Kidney (tissue), 14 donors: ENCODE results near the gene NUCB1. TPM values are rescaled to one million over a fixed set of nuclear protein-coding genes. Genes with fewer than 3 reads are reported as not detected.
"Not testable (repeated sequence)": the region's sequence is repeated elsewhere in the genome, so short reads cannot be mapped to it uniquely, and the experiment has no call there.

ENCODE experiments used
- DNase-seq, 5 donors: peaks; one replicate each; pipeline ENCODE4 v3.0.0-alpha.2; 2013 to 2020
- FAIRE-seq: peaks from 2 replicates; lab custom pipeline; 2012; peaks lifted over from hg19 to GRCh38; lab: Jason Lieb, UNC
- H3K27ac ChIP-seq, 2 donors: one replicate each; pipeline ENCODE4 v1.7.0; 2013; ENCODE audit warnings: low read depth in 2 of 2, low read length in 2 of 2, inconsistent platforms in 1 of 2
- H3K27me3 ChIP-seq: one replicate; pipeline ENCODE4 v1.7.1; 2013; ENCODE audit warnings: low read length, inconsistent platforms; ENCODE audit not compliant: control insufficient read depth, insufficient read depth
- H3K36me3 ChIP-seq, 3 donors: one replicate each; pipeline versions ENCODE4 v1.7.0 to v1.7.1; 2013; ENCODE audit warnings: low read length in 3 of 3, control low read depth in 1 of 3, inconsistent platforms in 1 of 3; ENCODE audit not compliant: insufficient read depth in 3 of 3, control insufficient read depth in 2 of 3
- H3K4me1 ChIP-seq, 3 donors: one replicate each; pipeline versions ENCODE4 v1.7.0 to v1.7.1; 2013; ENCODE audit warnings: low read length in 3 of 3, inconsistent platforms in 1 of 3, low read depth in 1 of 3; ENCODE audit not compliant: control insufficient read depth in 2 of 3, insufficient read depth in 2 of 3
- H3K4me3 ChIP-seq, 3 donors: one replicate each; pipeline versions ENCODE4 v1.7.0 to v1.8.1; 2013; ENCODE audit warnings: low read length in 3 of 3, control low read depth in 1 of 3, inconsistent platforms in 1 of 3
- H3K9ac ChIP-seq, 3 donors: one replicate each; pipeline versions ENCODE4 v1.7.0 to v1.7.1; 2013; ENCODE audit warnings: low read length in 3 of 3, control low read depth in 1 of 3, inconsistent platforms in 1 of 3
- H3K9me3 ChIP-seq, 3 donors: one replicate each; pipeline versions ENCODE4 v1.7.0 to v1.7.1; 2013; ENCODE audit warnings: low read length in 3 of 3, control low read depth in 1 of 3, inconsistent platforms in 1 of 3; ENCODE audit not compliant: control insufficient read depth in 2 of 3, insufficient read depth in 1 of 3
- CTCF ChIP-seq: IDR thresholded peaks from 3 replicates; pipeline ENCODE4 v1.5.1; 2012; ENCODE audit warnings: mild to moderate bottlenecking, moderate library complexity, borderline replicate concordance; ENCODE audit not compliant: insufficient read depth; ENCODE audit errors: extremely low read depth
- intact Hi-C: fragments of 100-400 bp; cut with DNase I; formaldehyde crosslinking; loops from one replicate; pipeline ENCODE4 v1.11.1; 2022
- polyA plus RNA-seq: library from polyadenylated mRNA; stranded (reverse); fragments of 350-450 nt; fragmentation: Illumina TruSeq; extraction: RNeasy Lipid Tissue Mini Kit (QIAGEN cat#74804); gene quantifications from one replicate; pipeline ENCODE4 v1.2.3, GENCODE V29; 2014; ENCODE audit warnings: low read depth, low replicate concordance; ENCODE audit not compliant: insufficient read depth
- total RNA-seq: library from RNA; stranded (reverse); fragmentation: NEBNext Ultra II Directional; extraction: Animal tissue kit (Norgen Biotek cat#: 25700); gene quantifications from one replicate; pipeline ENCODE4 v1.2.1, GENCODE V29; 2021
- donor health status: control.
- donor health status: control.
- donor health status: control.
- donor health status: control.
- donor health status: control.
- donor health status: DM: yes; HTN: yes; CAD: no.
- donor health status: Normal renal cell carcinoma (clear cell type).

The NUCB1 gene
- total and polyA plus RNA-seq, 2 donors from 2014 or later: 265 to 503 TPM

GRCh38 chr19:48918071-48918470, 18.0 kb downstream of the NUCB1 start:
- intact Hi-C loops: no loop called here
- Histone ChIP-seq H3K9ac (no peak overlapping the region), H3K27me3 (no peaks in the 10 kb centered on the region), H3K36me3 (peaks cover 7 to 27% (median 17%) of the 10 kb centered on the region in 3 donors), H3K4me3 (no peak overlapping the region), H3K27ac (no peak overlapping the region), H3K9me3 (no peaks in the 10 kb centered on the region), H3K4me1 (no peaks in the 10 kb centered on the region)
- DNase-seq: no peak
- TF ChIP-seq CTCF: no peak
- FAIRE-seq: no peak

- FAIRE-seq (no peak), DNase-seq (peak in 3 of 5 donors; percentile 39 to 50 (median 46))
- H3K36me3 ChIP-seq: peaks cover 3 to 20% (median 13%) of the 10 kb centered on the region in 3 donors
- H3K9me3 ChIP-seq: no peaks in the 10 kb centered on the region
- H3K4me1 ChIP-seq: no peaks in the 10 kb centered on the region
- no peak for TF ChIP-seq CTCF
- no peak overlapping the region for H3K27ac ChIP-seq
- no peaks in the 10 kb centered on the region for H3K27me3 ChIP-seq
- no peak overlapping the region for H3K4me3 ChIP-seq
- intact Hi-C loops: no loop called here
- H3K9ac ChIP-seq: no peak overlapping the region
These were observed 18.7 kb downstream of the NUCB1 start for GRCh38 chr19:48918801-48919247.

GRCh38 chr19:48919271-48919670, 19.2 kb downstream of the NUCB1 start:
- FAIRE-seq, DNase-seq, H3K27ac ChIP-seq, H3K9me3 ChIP-seq, H3K4me1 ChIP-seq, H3K9ac ChIP-seq, H3K4me3 ChIP-seq, intact Hi-C loops, H3K27me3 ChIP-seq: not testable (repeated sequence)
- H3K36me3 ChIP-seq: peaks cover 2 to 19% (median 13%) of the 10 kb centered on the region in 3 donors

DNA sequence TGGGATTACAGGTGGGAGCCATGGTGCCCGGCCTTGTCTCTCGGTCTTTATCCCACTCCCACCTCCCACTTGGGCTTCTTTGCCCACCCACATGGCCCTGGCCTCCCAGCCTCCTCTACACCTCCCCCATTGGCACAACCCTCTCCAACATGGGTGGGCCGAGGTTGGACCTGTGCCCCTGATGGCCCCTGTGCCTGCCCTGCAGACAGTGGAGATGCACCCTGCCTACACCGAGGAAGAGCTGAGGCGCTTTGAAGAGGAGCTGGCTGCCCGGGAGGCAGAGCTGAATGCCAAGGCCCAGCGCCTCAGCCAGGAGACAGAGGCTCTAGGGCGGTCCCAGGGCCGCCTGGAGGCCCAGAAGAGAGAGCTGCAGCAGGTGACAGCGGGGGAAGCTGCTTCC, 20.8 kb downstream of the NUCB1 start:
- intact Hi-C loops: no loop called here
- Histone ChIP-seq H3K27ac (no peak overlapping the region), H3K4me3 (no peak overlapping the region), H3K9me3 (no peaks in the 10 kb centered on the region), H3K9ac (no peak overlapping the region), H3K27me3 (no peaks in the 10 kb centered on the region), H3K36me3 (peaks cover 0 to 13% (median 12%) of the 10 kb centered on the region in 3 donors), H3K4me1 (no peaks in the 10 kb centered on the region)
- DNase-seq: peak in 1 of 5 donors; percentile 59
- TF ChIP-seq CTCF: no peak
- no peak for FAIRE-seq
